Keratinocyte (primary cell): Measurements from ENCODE around the gene AQP11.

ENCODE experiments used
- EZH2 ChIP-seq: IDR thresholded peaks from one replicate; pipeline ENCODE4 v1.6.1; 2012; ENCODE audit warnings: inconsistent platforms, mild to moderate bottlenecking, low read length, moderate library complexity
- TF ChIP-seq, protein P1 (sequence below), 3 experiments: IDR thresholded peaks in 1 of 3; conservative IDR thresholded peaks in 1 of 3; optimal IDR thresholded peaks in 1 of 3; 2 replicates in 2 of 3; 3 replicates in 1 of 3; pipeline versions ENCODE3 to v1.5.1; 2011; ENCODE audit warnings: low read length in 3 of 3, mild to moderate bottlenecking in 3 of 3, moderate library complexity in 2 of 3, control low read depth in 1 of 3, inconsistent platforms in 1 of 3; ENCODE audit not compliant: insufficient read depth in 2 of 3; ENCODE audit errors: extremely low read depth in 1 of 3

DNA sequence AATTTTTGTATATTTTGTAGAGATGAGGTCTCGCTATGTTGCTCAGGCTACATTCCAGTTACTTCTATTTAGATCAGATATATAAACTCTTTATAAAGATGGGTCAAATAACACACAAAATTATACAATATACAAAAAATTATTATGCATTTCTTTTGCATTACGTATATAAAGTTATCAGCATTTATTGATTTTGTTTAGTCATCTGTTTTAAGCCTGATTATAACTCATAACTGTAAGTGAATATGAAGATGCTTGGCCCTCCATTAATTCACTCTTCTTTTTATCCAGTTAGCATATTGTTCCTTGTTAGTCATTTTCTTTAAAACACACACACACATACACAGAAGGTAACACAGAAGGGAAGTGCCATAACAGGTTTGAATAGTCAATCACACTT, 14.5 kb downstream of the AQP11 start:
- no peak for TF ChIP-seq EZH2
- TF ChIP-seq, protein P1, sequence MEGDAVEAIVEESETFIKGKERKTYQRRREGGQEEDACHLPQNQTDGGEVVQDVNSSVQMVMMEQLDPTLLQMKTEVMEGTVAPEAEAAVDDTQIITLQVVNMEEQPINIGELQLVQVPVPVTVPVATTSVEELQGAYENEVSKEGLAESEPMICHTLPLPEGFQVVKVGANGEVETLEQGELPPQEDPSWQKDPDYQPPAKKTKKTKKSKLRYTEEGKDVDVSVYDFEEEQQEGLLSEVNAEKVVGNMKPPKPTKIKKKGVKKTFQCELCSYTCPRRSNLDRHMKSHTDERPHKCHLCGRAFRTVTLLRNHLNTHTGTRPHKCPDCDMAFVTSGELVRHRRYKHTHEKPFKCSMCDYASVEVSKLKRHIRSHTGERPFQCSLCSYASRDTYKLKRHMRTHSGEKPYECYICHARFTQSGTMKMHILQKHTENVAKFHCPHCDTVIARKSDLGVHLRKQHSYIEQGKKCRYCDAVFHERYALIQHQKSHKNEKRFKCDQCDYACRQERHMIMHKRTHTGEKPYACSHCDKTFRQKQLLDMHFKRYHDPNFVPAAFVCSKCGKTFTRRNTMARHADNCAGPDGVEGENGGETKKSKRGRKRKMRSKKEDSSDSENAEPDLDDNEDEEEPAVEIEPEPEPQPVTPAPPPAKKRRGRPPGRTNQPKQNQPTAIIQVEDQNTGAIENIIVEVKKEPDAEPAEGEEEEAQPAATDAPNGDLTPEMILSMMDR (optimal IDR thresholded peaks at IDR 0.05 in 1 of 3, IDR thresholded peaks at IDR 0.05 in 1 of 3, conservative IDR thresholded peaks at IDR 0.05 in 1 of 3; ENCODE audit: extremely low read depth in 1 of 3, insufficient read depth in 2 of 3, low read length in 3 of 3) = no peak
